Neural cell (in vitro differentiated cells): ENCODE measurements around the gene ARHGEF40.

Experiments
- EP300 ChIP-seq: fragments of 450-650 bp; conservative IDR thresholded peaks from 2 replicates; pipeline ENCODE4 v1.6.1; 2014; ENCODE audit warnings: antibody characterized with exemption, mild to moderate bottlenecking, moderate library complexity; ENCODE audit not compliant: poor library complexity, severe bottlenecking
- EZH2 ChIP-seq: fragments of 200-600, 300-800 bp; shearing (Covaris generic), sonication (generic); IDR thresholded peaks from 2 replicates; pipeline ENCODE4 v1.6.1; 2014; ENCODE audit warnings: antibody characterized with exemption, low read length, borderline replicate concordance, mild to moderate bottlenecking; ENCODE audit not compliant: insufficient read depth, poor library complexity, severe bottlenecking
- MXI1 ChIP-seq: fragments of 450-650 bp; conservative IDR thresholded peaks from 2 replicates; pipeline ENCODE4 v1.6.1; 2014; ENCODE audit warnings: antibody characterized with exemption, mild to moderate bottlenecking; ENCODE audit not compliant: poor library complexity, severe bottlenecking
- POLR2AphosphoS5 ChIP-seq: IDR thresholded peaks from 2 replicates; pipeline ENCODE4 v1.6.1; 2012
- RAD21 ChIP-seq: fragments of 450-650 bp; conservative IDR thresholded peaks from 2 replicates; pipeline ENCODE4 v1.6.1; 2014; ENCODE audit warnings: antibody characterized with exemption, mild to moderate bottlenecking, moderate library complexity
- TF ChIP-seq, protein P1 (sequence below): fragments of 450-650 bp; IDR thresholded peaks from 2 replicates; pipeline ENCODE4 v1.5.1; 2014; ENCODE audit warnings: antibody characterized with exemption, mild to moderate bottlenecking, moderate library complexity; ENCODE audit not compliant: poor library complexity, severe bottlenecking
- TF ChIP-seq, protein P2 (sequence below): IDR thresholded peaks from 2 replicates; pipeline ENCODE4 v1.6.1; 2012; ENCODE audit warnings: borderline replicate concordance

GRCh38 chr14:21068521-21069387, 1.4 kb upstream of the ARHGEF40 start:
- no peak for TF ChIP-seq POLR2AphosphoS5
- TF ChIP-seq EP300, result no peak
- TF ChIP-seq, protein P1, sequence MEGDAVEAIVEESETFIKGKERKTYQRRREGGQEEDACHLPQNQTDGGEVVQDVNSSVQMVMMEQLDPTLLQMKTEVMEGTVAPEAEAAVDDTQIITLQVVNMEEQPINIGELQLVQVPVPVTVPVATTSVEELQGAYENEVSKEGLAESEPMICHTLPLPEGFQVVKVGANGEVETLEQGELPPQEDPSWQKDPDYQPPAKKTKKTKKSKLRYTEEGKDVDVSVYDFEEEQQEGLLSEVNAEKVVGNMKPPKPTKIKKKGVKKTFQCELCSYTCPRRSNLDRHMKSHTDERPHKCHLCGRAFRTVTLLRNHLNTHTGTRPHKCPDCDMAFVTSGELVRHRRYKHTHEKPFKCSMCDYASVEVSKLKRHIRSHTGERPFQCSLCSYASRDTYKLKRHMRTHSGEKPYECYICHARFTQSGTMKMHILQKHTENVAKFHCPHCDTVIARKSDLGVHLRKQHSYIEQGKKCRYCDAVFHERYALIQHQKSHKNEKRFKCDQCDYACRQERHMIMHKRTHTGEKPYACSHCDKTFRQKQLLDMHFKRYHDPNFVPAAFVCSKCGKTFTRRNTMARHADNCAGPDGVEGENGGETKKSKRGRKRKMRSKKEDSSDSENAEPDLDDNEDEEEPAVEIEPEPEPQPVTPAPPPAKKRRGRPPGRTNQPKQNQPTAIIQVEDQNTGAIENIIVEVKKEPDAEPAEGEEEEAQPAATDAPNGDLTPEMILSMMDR, result peak; percentile 73
- TF ChIP-seq EZH2, result no peak
- TF ChIP-seq, protein P2, sequence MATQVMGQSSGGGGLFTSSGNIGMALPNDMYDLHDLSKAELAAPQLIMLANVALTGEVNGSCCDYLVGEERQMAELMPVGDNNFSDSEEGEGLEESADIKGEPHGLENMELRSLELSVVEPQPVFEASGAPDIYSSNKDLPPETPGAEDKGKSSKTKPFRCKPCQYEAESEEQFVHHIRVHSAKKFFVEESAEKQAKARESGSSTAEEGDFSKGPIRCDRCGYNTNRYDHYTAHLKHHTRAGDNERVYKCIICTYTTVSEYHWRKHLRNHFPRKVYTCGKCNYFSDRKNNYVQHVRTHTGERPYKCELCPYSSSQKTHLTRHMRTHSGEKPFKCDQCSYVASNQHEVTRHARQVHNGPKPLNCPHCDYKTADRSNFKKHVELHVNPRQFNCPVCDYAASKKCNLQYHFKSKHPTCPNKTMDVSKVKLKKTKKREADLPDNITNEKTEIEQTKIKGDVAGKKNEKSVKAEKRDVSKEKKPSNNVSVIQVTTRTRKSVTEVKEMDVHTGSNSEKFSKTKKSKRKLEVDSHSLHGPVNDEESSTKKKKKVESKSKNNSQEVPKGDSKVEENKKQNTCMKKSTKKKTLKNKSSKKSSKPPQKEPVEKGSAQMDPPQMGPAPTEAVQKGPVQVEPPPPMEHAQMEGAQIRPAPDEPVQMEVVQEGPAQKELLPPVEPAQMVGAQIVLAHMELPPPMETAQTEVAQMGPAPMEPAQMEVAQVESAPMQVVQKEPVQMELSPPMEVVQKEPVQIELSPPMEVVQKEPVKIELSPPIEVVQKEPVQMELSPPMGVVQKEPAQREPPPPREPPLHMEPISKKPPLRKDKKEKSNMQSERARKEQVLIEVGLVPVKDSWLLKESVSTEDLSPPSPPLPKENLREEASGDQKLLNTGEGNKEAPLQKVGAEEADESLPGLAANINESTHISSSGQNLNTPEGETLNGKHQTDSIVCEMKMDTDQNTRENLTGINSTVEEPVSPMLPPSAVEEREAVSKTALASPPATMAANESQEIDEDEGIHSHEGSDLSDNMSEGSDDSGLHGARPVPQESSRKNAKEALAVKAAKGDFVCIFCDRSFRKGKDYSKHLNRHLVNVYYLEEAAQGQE, result no peak
- peak; percentile 82 for TF ChIP-seq RAD21
- TF ChIP-seq MXI1, result peak; percentile 5
